Measurements from ENCODE around the gene SEMA4D. TPM values are rescaled to one million over a fixed set of nuclear protein-coding genes. Genes with fewer than 3 reads are reported as not detected.
A peak's percentile ranks its signal among the peaks of the same experiment; 100 is the strongest.

SEMA4D gene
- total RNA-seq, 4 donors from 2014 or later: 23.6 to 77.0 (median 41.3) TPM

GRCh38 chr9:89353989-89354388 lies 143.9 kb downstream of the SEMA4D start:
- TF ChIP-seq POLR2A (IDR thresholded peaks at IDR 0.05) (no peak), CTCF (IDR thresholded peaks at IDR 0.05 in 4 of 5, conservative IDR thresholded peaks at IDR 0.05 in 1 of 5) (no peak)
- Histone ChIP-seq H3K27me3 (no peaks in the 10 kb centered on the region), H3K36me3 (peaks cover 0 to 94% of the 10 kb centered on the region in 2 donors), H3K4me1 (peaks cover 33 to 37% of the 10 kb centered on the region in 2 donors), H3K27ac (peak overlapping the region; percentile 75 to 89 (median 82)), H3K9me3 (no peaks in the 10 kb centered on the region), H3K4me3 (no peak overlapping the region)
- in situ Hi-C loops (cut with MboI; ENCODE audit: low sequenced_read_pairs in 4 of 4) (no loop called here), intact Hi-C loops (cut with DNase I; ENCODE audit: low total_unique reads) (loop anchor here (5.0 kb wide), 1 partner anchor 37 kb away; the partner anchor contains the start of gene SECISBP2)
- ATAC-seq (no peak), DNase-seq (peak in 1 of 2 donors; percentile 14)

GRCh38 chr9:89352874-89353649 lies 144.9 kb downstream of the SEMA4D start:
- ATAC-seq: no peak
- peak overlapping the region; percentile 75 to 89 (median 82) for H3K27ac ChIP-seq
- no peak for DNase-seq
- peaks cover 24 to 30% of the 10 kb centered on the region in 2 donors for H3K4me1 ChIP-seq
- no peaks in the 10 kb centered on the region for H3K9me3 ChIP-seq
- no peak overlapping the region for H3K4me3 ChIP-seq
- H3K27me3 ChIP-seq: no peaks in the 10 kb centered on the region
- no peak for TF ChIP-seq POLR2A (IDR thresholded peaks at IDR 0.05)
- no peak for TF ChIP-seq CTCF (IDR thresholded peaks at IDR 0.05 in 4 of 5, conservative IDR thresholded peaks at IDR 0.05 in 1 of 5)
- peaks cover 2 to 94% of the 10 kb centered on the region in 2 donors for H3K36me3 ChIP-seq
- intact Hi-C loops (cut with DNase I; ENCODE audit: low total_unique reads): loop anchor here (5.0 kb wide), 1 partner anchor 36 kb away; the partner anchor contains the start of gene SECISBP2
- in situ Hi-C loops (cut with MboI; ENCODE audit: low sequenced_read_pairs in 4 of 4): no loop called here

GRCh38 chr9:89352451-89352850 lies 145.5 kb downstream of the SEMA4D start:
- in situ Hi-C loops (cut with MboI; ENCODE audit: low sequenced_read_pairs in 4 of 4): no loop called here
- Histone ChIP-seq H3K36me3 (peaks cover 2 to 94% of the 10 kb centered on the region in 2 donors), H3K9me3 (no peaks in the 10 kb centered on the region), H3K4me3 (no peak overlapping the region), H3K4me1 (peaks cover 24 to 30% of the 10 kb centered on the region in 2 donors), H3K27me3 (no peaks in the 10 kb centered on the region), H3K27ac (peak overlapping the region; percentile 75 to 89 (median 82))
- TF ChIP-seq CTCF (IDR thresholded peaks at IDR 0.05 in 4 of 5, conservative IDR thresholded peaks at IDR 0.05 in 1 of 5): no peak
- TF ChIP-seq POLR2A (IDR thresholded peaks at IDR 0.05): no peak
- intact Hi-C loops (cut with DNase I; ENCODE audit: low total_unique reads): loop anchor here (5.0 kb wide), 1 partner anchor 35 kb away; the partner anchor contains the start of gene SECISBP2
- DNase-seq (no peak), ATAC-seq (no peak)

- Histone ChIP-seq H3K4me1 (peaks cover 24 to 30% of the 10 kb centered on the region in 2 donors), H3K36me3 (peaks cover 2 to 94% of the 10 kb centered on the region in 2 donors), H3K4me3 (no peak overlapping the region), H3K27ac (peak overlapping the region; percentile 75 to 89 (median 82)), H3K27me3 (no peaks in the 10 kb centered on the region), H3K9me3 (no peaks in the 10 kb centered on the region)
- DNase-seq (peak; percentile 68 to 81), ATAC-seq (peak; percentile 73 to 86)
- intact Hi-C loops (cut with DNase I; ENCODE audit: low total_unique reads) (loop anchor here (5.0 kb wide), 1 partner anchor 34 kb away; the partner anchor contains the start of gene SECISBP2), in situ Hi-C loops (cut with MboI; ENCODE audit: low sequenced_read_pairs in 4 of 4) (no loop called here)
- TF ChIP-seq CTCF (IDR thresholded peaks at IDR 0.05 in 4 of 5, conservative IDR thresholded peaks at IDR 0.05 in 1 of 5): no peak
- TF ChIP-seq POLR2A (IDR thresholded peaks at IDR 0.05): no peak
These were observed 146.2 kb downstream of the SEMA4D start for GRCh38 chr9:89351584-89352300.

Data from gastrocnemius medialis (tissue), 4 donors.